GM18498 (cell line): ENCODE data around the gene NTM.
A peak's percentile ranks its signal among the peaks of the same experiment; 100 is the strongest.

Experiments
- ATAC-seq: cut with Tn5 transposase; IDR thresholded peaks from one replicate; pipeline ENCODE4 v1.9.1; 2021; ENCODE audit warnings: mild to moderate bottlenecking, moderate library complexity; ENCODE audit not compliant: unreplicated experiment

NTM gene

DNA sequence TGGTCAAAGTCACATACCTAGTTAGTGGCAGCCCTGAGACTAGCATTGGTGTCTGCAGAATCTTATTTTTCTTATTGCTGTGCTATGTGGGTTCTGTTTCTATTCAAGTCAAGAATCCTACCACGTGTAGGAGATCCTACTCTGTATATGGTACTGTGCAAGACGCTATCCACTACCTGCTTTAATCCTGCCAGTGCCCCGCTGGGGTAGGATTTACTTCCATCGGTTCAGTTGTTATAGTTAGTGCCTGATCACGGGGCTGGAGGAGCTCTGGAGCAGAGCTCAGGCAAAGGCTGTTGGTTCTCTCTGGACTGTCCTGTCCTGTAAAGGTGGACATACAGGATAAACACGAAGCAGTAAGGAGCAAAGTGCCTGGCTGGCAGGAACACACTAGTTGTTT, 167.9 kb downstream of the NTM start:
- ATAC-seq = no peak

DNA sequence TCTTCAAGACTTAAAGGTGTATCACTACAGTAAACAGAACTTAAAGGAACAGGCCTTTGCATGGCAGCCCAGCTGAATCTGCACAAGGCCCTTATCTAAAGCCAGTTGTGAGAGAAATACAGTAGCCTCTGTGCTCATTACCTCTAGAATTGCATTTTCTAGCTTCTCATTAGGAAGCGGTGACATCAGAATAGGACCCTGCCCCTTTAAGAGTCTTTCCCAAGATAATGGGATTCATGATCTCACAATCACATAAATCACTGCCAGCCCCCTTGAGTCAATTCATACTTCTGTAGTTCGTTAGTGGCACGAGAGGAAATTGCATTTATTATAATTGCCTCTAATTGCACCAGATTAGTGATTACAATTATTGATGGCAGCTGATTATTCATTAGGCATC, 170.3 kb downstream of the NTM start:
- ATAC-seq = no peak

DNA sequence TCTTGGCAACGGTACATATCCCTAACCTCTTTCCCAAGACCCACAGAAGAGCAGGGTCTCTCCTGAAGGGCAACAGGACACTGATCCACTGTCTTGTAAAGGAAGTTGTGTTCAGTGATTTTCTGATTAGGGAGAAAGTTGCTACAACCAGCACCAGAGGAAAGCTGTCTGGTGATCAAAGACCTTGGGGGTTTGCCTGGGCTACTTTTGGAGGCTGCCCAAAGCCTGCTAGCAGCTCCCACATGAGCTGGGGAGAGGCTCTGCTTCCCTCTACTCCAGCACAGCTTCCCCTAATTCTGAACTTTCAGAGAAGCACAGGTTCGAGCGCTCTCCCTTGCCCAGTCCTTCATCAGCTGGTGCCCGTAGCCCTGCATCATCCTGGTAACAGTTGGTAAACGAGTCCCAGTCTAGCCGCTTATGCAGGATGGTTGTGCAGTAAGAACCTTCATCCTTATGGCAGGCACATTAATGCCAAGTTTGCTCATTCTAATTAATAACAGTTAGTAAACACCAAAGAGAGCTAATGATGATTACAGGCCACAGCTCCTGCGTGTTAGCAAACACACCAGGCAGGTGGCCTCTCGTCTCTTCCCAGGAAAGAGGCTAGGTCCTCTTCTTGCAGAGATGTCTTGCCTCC, 173.1 kb downstream of the NTM start:
- ATAC-seq = no peak

DNA sequence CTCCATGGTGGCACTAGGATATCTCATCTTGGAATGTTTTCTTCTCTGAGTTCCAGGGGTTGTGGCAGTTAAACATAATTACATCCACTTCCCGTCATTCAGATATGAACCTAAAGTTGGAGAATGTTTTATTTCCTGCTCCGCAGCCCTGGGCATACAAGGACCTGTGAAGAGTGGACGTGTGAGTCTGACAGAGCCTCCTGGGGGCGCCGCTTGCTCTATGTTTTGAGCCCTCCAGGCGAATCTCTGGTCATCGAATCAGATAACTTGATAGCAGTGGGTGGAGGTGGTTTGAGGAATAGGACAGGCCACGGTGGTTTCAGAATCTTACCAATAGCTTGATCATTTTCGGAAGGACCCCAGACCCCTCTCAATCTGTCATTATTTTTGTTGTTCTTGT, 174.2 kb downstream of the NTM start:
- ATAC-seq = no peak

DNA sequence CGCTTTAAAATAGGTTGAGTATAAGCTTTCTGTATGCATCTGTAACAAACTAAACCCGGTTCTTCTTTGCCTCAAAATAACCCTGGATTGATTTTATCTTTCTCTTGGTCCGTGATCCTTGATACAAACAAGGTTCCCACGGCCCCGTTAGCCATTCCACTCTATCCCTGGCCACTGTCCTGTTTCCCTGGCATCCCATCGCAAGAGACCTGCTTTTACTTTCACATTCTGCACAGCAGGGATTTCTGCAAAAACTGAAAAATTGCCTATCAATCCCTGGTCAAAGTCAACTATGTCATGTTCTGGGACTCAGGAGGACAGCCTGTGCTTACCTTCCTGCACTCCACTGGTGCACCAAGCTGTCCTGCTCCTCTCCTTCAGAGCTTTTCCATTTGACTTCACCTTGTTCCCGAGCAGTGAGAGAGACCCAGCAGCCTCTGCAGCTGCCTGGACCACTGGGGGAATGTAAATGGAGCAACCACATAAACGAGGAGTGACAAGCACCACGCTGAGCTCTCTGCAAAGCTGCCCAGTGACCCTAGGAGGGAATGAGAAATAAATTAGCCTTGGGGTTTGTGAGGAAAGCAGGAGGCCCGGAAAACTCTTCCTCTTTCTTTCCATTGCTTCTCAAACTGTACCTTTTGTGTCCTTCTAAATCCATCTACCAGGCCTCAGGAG, 175.9 kb downstream of the NTM start:
- no peak for ATAC-seq

DNA sequence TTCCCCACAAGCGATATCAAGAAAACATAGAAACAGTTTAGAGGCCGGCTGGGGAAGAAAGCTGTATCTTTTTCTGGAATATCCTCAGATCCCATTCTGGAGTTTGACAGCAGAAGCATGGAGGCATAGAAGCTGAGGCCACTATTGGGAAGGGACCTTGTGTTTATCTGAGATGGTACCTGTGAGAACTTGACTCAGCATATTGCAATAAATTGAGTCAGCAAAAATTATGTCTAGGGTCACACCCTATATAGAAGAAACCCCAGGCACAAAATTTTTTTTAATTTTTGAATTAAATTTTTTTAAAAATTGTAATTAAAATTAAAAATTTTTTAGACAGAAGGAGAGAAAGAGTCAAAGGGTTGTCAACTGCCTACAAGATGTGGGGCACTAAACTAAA, 178.7 kb downstream of the NTM start:
- no peak for ATAC-seq

DNA sequence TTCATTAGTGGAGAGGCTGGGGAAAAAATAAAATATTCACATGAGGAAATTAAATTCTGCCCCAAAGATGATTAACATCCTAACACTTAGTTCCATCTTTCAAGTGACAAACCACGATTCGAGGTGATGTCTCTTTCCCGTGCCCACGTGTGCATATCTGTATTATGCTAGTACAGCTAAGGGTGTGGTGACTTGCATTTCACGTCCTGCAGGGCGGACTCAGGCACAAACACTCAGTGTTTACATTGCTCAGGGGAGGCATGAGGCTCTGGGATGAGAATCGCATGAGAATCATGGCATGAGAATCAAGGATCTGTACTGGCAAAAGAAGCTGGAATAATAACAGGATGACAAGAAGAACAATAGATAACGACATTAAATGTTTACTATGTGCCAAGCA, 179.4 kb downstream of the NTM start:
- no peak for ATAC-seq

DNA sequence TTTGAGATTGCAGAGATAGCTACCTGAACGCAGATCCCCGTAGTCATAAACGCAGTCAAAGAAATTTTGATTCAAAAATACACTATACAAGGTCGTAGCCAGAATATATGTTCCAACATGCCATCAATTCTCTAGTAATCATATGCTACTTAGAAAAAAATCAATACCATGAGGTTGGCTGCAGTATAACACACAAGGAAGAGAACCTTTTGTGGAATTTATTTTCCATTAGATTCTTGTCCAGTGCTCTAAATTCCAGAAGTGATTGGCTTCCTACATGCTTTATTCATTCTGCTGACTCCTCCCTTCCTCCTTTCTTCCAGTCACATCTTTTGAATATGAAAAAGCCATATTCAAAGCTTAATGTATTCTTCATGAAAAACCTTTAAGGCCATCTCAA, 189.9 kb downstream of the NTM start:
- no peak for ATAC-seq

DNA sequence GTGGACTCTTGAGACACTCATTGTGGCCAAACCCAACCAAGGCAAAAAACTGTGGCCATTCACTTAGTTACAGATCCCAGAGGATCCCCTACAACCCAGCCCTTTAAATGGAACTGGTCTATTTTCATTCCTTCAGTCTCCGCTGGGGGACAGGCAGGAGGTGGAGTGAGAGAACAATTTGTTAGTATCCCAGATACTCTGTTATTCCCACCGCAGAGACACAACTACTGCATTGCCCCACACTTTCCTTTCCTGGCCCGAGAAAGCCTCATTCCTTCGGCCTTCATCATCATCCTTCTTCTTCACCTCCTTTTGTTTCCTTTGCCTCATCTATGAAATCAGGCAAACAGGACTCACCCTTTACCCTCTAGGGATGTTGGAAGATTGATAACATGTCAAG, 191.1 kb downstream of the NTM start:
- no peak for ATAC-seq

DNA sequence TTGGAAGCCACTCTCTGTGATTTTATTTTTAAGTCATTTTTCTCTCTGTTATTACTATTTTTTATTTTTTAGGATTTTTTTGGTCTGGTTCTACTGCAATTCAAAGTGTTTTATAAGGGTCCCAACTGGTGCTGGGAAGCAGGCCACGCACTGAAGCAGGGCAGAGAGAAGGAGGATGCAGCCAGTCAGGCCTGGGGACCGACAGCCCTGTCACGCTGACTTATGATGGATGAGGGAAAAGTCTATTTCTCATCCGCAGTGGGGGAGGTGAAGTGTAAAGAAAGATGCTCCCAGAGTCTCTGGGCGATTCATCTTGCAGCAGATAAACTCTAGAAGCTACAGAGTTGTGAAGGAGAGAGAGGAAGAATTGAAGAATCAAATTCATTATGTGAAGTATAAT, 191.6 kb downstream of the NTM start:
- no peak for ATAC-seq

DNA sequence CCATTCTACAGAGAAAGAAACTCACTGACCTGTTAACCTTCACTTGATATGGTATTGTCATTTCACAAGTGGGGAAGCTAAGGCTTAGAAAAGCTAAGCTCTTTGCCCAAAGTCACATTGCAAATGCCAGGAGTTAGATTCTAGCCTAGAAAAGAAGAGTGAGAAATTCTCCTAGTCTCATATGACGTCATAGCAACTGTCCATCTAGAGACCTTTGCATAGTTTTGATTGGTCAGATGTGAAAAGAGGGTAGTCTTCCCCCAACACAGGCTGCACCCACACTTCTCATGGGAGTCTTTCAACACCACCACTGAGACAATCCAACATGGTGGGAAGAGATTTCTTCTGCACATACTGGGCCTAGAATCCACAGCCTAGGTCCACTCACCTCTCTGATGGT, 197.9 kb downstream of the NTM start:
- no peak for ATAC-seq

DNA sequence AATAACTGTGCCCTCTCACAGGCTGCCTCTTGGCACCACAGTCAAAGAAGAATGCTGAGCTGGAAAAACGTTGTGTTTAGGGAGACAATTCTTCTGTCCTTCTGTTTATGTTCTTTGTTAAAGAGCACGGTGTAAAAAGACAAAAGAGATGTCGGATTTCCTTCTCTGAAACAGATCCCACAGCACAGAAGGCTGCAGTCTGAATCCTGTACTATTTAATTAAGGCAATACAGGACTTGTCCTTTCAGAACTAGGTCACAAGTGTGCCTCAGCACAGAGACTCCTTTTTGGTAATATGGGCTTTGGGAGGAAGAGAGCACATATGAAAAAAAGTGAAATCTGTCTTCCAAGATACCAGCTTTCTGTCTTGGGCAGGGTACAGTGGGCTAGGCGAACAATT, 201.2 kb downstream of the NTM start:
- ATAC-seq = no peak

DNA sequence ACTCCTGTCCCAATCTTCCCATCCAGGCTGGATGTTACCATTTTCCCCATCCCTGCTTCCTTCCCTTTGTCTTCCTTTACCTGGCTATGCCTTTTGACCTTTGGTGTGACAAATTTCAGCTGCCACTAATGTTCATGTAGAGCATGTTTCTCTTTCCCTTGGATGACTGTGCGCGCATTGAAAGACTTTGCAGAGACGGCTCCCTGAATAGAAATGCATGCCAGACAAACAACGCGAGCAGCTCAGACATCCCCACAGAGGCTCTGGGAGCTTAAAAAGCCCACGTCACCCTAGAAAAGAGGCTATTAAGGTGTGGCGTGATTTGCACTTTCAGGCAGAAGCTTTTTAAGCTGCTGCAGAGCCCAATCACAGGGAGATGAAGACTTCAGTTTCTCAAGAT, 202.0 kb downstream of the NTM start:
- no peak for ATAC-seq

DNA sequence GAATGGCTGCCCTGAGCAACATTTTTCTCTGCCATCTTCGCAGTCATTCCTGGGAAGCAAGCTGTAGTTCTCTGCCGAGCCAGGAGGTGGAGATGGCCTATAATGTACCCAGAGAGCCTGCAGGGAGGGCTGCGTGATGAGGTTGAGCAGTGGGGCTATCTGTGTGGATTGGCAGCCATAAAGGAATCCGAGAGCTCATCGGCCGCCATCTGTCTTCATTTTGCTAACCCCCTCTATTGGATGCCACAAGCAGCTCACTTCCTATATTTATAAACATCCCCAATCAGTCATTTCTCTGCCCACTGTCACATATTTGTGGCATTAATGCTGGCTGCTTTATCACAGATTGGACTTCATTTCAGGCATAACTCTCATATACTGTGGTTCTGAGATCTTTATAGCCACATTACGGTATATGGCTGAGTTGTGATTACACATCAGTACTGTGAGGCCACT, 209.5 kb downstream of the NTM start:
- peak; percentile 86 for ATAC-seq

DNA sequence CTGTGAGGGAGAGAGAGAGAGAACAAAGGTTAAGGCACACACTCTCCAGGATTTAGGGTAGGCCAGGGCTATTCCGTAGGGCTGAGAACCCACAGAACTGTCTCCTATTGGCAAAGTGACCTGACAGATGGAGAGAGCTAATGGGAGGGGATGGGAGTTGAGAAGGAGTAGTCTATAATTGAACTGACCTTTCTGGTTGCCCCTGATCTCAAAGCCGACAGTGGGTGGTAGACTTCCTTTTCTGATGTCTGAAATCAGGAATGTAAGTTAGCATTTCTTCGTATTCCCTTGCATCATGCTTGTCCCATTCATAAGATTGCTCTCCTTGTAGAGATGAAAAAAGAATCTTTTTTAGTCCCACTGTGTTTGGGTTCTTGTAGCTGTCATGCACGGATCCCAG, 210.1 kb downstream of the NTM start:
- ATAC-seq = no peak

DNA sequence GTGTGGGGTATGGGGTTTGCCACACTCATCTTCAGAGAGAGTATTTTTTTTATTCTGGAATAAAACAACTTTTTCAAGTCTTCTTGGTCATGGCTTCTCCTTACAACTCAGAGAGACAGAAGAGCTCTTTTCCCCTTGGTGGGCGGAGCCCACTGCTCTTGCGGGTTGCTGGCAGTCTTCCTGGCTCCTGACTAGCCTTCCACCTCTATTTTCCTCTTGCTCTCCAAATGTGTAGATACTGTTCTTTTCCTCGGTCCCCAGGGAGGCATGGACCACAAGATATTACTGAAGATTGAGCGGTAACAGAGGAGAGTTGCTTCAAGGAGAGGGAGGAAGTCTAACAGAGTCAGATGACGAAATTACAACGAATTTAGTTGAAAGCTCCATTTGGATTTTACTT, 210.6 kb downstream of the NTM start:
- no peak for ATAC-seq

DNA sequence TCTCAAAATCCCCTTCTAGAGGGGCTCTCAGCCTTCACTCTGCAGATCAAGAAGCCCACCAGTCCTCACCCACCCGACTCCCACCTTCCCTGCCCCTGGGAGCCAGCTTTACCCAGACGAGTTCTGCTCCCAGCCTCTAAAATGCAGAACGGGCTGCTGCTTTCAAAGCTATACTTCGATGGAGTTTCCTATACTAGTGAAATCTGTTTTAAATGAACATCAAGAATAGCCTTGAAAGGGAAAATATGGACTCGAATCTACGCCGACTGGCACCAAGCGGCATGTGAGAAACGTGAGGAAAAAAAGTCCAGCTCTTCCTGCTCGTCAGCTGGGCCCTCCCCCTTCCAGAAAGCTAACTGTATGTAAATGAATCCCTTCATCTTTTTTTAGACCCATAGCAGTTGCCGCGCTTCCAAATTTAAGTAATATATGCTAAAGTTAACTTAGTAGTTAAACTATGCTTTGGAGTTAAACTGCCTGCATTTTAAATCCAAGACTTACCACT, 211.7 kb downstream of the NTM start:
- ATAC-seq = no peak

DNA sequence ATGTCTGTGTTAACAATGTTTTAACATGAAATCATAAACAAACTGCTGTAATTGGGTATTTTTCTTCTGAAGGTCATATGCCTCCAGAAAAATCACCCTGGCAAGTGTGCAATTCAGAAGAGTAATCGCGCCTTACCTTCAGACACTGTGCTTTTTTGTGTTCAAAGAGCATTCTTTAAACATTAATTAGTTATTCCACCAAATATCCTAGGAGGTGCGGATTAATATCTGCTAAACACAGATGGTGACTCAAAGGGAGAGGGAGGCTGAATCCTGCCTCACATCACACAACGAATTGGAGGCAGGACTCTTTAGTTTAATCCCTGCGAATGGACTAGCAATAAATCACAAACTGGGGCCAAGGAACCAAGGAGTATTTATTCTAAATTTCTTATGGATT, 213.0 kb downstream of the NTM start:
- ATAC-seq = no peak

DNA sequence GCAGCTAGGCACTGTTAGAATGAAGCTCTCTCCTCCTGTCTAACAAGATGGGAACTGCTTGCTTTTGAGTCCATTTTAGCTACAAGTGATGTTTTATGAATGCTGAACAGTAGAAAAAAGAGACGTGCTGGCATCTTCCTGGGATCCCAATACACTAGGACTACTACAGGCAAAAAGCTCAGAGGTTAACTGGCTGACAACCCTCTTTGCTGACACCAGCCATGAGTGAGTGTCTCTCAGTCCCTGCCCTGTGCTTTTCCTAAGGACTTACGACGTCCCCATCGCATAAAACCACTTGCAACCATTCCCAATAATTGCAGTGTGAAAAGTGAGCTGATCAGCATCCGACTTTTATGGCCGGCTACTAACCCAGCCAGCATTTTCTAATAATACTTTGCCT, 213.5 kb downstream of the NTM start:
- no peak for ATAC-seq

DNA sequence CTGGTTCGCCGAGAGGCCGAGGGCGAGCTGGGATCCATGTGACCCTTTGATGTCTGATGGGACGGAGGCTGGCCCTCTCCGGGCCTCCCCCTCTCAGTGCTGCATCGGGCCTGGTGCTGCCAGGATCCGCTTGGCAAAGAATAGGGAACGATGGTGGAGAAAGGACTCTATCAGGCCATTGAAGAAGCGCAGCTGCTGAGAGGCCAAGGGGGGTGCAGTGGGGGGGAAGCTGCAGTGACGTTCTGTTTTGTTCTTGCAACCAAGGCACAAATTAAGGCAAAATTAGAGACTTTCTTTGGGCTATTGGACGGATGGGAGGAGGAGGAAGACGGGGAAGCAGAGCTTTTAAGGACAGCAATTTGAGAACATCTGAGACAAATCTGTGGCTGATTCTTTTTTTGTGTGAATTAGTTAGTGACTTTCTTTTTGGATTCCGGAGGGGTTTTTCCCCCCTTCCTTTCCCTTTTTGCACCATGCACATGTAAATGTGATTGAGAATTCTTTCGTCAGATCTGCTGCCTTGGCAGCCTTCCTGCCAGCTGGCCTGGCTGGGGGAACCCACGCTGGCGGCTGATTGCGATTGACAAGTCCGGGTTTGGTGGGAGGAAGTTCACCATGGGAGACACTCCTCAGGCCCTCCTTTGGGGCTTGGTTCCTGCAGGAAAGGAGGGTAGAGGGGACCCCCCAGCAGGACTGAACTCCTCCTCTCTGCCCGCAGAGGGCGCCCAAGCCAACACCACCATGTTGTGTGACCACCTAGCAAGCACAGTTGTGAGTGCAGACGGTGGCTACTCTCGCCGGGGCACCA, 214.6 kb downstream of the NTM start:
- no peak for ATAC-seq

DNA sequence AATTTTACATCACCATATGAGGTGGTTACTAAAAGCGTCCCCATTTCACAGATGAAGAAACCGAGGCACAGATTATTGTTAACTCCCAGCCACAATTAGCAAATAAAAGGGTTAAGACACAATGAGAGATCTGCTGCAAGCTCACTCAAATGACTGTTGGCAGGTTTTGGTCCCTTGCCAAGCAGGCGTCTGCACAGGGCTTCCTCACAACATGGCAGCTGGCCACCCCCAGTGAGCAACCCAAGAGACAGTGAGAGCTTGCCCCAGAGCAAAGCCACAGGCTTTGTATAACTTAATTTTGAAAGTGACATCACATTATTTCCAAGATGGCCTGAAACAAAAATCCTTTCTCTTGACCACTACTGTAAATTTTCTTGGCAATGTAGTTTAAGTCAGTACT, 217.6 kb downstream of the NTM start:
- ATAC-seq = no peak

DNA sequence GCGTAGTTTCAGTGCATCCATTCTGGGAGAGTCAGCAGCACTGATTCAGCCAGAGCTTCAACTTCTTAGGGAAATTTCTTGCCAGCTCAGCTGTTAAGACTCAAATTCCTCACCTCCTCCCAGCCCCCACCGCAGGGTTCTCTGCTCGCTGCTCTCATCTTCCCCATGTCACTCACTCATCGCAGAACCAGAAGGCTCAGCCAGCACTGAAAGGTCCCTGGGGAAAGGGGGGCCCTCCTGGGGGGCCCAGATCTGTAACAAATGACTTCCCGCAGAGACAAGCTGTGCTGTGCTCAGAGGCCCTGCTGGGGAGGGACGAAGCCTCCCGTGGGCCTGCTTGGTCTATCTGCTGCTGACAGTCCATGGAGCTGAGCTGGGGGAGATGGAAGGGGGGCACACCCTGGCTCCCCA, 220.6 kb downstream of the NTM start:
- no peak for ATAC-seq
